ENCODE results near the gene CD58.

- TF ChIP-seq ISL1 (CRISPR knock-in tag; IDR thresholded peaks at IDR 0.05), result no peak
- no peak for TF ChIP-seq GLIS3 (CRISPR knock-in tag; IDR thresholded peaks at IDR 0.05)
- no peak for TF ChIP-seq PPARA (CRISPR knock-in tag; IDR thresholded peaks at IDR 0.05; ENCODE audit: borderline replicate concordance)
- TF ChIP-seq ZNF70 (CRISPR knock-in tag; IDR thresholded peaks at IDR 0.05), result no peak
Observed at GRCh38 chr1:116534014-116534739, 36.6 kb downstream of the CD58 start.
